ENCODE measurements around the gene CRADD.
A peak's percentile ranks its signal among the peaks of the same experiment; 100 is the strongest.

Gene CRADD

DNA sequence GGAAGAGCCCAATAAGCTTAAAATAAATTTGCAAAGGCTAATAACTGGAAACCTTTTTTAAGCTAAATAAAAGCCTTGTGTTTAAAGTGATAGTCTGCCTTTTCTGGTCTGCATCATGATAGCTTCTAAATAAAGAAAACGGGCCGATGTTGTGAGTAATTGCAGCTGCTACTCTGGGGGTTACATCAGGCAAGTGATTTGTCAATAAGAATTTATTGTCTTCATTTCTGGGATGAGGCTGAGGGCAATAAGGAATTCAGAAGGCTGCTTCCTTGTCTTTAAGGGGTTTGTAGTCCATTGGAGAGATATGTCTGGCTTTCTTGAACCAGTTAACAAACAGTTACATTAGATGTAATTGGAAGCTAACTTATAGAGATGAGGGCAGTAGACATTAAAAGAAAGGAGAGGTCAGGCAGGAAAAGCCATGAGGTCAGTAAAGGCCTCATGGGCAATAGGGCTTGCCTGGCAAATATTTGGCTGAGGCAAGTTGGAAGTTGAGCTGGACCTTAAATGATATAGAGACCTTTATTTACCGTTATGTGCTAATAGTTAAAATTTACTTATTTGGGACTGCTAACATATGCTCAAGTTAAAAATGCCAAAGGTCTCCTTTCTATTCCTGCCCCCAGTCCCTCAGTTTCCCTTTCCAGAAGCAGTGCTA is 85.0 kb downstream of the CRADD start:
- no peak overlapping the region for H3K9ac ChIP-seq (ENCODE audit: low read length in 5 of 5)
- H3K27me3 ChIP-seq (ENCODE audit: control insufficient read depth in 5 of 5, insufficient read depth in 4 of 5, low read length in 5 of 5) = no peaks in the 10 kb centered on the region
- H3K4me3 ChIP-seq (ENCODE audit: low read depth in 1 of 5, low read length in 5 of 5) = no peak overlapping the region
- no peaks in the 10 kb centered on the region for H3K36me3 ChIP-seq (ENCODE audit: control insufficient read depth in 5 of 5, insufficient read depth in 5 of 5, low read length in 5 of 5)
- H3K4me1 ChIP-seq (ENCODE audit: control insufficient read depth in 5 of 5, insufficient read depth in 5 of 5, low read length in 5 of 5) = peaks cover 0 to 20% (median 11%) of the 10 kb centered on the region in 5 donors
- H3K9me3 ChIP-seq (ENCODE audit: control insufficient read depth in 5 of 5, low read length in 5 of 5) = no peaks in the 10 kb centered on the region
- no peak overlapping the region for H3K27ac ChIP-seq (ENCODE audit: low read depth, low read length)

DNA sequence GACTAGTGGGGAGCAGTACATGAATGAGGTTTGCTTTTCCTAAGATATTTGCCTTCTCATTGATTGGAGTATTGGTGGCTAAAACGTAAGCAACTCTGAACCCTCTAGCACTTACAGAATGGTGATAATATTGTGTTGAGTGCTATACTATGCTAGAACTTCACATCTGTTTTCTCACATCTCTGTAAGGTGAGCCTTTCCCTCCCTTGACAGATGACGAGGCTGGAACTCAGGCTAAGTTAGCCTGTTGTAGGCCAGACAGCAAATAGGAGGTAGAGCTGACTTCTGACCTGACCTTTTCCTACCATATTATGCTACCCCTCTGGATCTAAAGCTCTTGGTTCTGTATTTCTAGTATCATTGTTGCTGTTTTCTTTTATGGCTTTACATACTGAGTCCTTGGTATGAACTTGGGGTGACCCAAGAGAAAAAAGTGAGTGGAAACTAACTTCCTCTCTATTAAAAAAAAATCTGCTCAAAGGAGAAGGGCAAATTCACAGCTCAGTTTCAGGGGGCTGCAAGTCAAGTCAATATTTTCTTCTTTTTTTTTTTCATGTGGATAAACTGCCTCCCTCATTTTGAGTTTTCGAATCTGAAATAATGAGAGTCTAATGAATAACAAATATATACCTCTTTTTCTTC is 85.9 kb downstream of the CRADD start:
- no peak overlapping the region for H3K9ac ChIP-seq (ENCODE audit: low read length in 5 of 5)
- H3K4me1 ChIP-seq (ENCODE audit: control insufficient read depth in 5 of 5, insufficient read depth in 5 of 5, low read length in 5 of 5) = peaks cover 0 to 27% (median 20%) of the 10 kb centered on the region in 5 donors
- H3K4me3 ChIP-seq (ENCODE audit: low read depth in 1 of 5, low read length in 5 of 5) = no peak overlapping the region
- H3K36me3 ChIP-seq (ENCODE audit: control insufficient read depth in 5 of 5, insufficient read depth in 5 of 5, low read length in 5 of 5) = no peaks in the 10 kb centered on the region
- no peak overlapping the region for H3K27ac ChIP-seq (ENCODE audit: low read depth, low read length)
- H3K9me3 ChIP-seq (ENCODE audit: control insufficient read depth in 5 of 5, low read length in 5 of 5) = no peaks in the 10 kb centered on the region
- H3K27me3 ChIP-seq (ENCODE audit: control insufficient read depth in 5 of 5, insufficient read depth in 4 of 5, low read length in 5 of 5) = no peaks in the 10 kb centered on the region

DNA sequence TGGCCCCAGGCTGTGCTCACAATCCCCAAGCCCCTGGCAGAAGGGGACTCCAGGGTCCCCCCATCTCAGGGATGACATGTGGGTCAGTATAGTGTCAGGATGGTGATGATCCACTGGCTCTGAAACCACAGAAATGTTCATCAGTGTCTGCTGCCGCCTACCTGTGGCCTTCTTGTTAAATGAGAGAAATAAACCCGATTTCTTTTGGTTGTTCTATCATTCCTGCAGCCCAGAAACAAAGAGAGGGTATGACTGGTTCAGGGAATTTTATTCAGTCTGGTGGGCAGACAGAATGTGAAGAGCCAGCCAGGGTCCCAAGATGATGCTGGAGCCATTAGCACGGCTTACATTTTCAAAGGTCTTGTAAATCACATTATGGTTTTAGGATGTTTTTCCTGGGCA is 86.6 kb downstream of the CRADD start:
- Histone ChIP-seq H3K4me3 (ENCODE audit: low read depth in 1 of 5, low read length in 5 of 5) (no peak overlapping the region), H3K36me3 (ENCODE audit: control insufficient read depth in 5 of 5, insufficient read depth in 5 of 5, low read length in 5 of 5) (no peaks in the 10 kb centered on the region), H3K9me3 (ENCODE audit: control insufficient read depth in 5 of 5, low read length in 5 of 5) (no peaks in the 10 kb centered on the region), H3K4me1 (ENCODE audit: control insufficient read depth in 5 of 5, insufficient read depth in 5 of 5, low read length in 5 of 5) (peaks cover 0 to 28% (median 19%) of the 10 kb centered on the region in 5 donors), H3K27ac (ENCODE audit: low read depth, low read length) (no peak overlapping the region), H3K27me3 (ENCODE audit: control insufficient read depth in 5 of 5, insufficient read depth in 4 of 5, low read length in 5 of 5) (no peaks in the 10 kb centered on the region), H3K9ac (ENCODE audit: low read length in 5 of 5) (no peak overlapping the region)

DNA sequence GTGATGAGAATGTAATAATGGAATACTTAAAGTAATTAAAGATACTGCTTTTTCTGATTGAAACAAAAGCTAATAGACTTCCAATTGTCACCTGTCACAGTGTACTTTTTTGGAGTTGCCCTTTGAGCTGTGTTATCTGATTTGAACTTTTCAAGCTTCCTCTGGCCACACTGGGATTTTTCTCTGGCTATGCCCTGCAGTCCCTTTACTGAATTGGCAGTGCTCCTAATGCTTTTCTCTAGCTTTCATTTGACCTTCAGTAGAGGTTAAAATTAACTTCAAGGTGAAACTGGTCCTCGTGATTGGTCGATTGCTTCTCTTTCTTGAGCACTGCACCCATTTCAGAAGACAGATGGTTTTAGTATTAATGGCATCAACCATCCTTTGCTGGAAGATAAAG is 89.2 kb downstream of the CRADD start:
- Histone ChIP-seq H3K9ac (ENCODE audit: low read length in 5 of 5) (peak overlapping the region in 1 of 5 donors; percentile 1), H3K27ac (ENCODE audit: low read depth, low read length) (no peak overlapping the region), H3K4me3 (ENCODE audit: low read depth in 1 of 5, low read length in 5 of 5) (no peak overlapping the region), H3K27me3 (ENCODE audit: control insufficient read depth in 5 of 5, insufficient read depth in 4 of 5, low read length in 5 of 5) (no peaks in the 10 kb centered on the region), H3K4me1 (ENCODE audit: control insufficient read depth in 5 of 5, insufficient read depth in 5 of 5, low read length in 5 of 5) (peaks cover 0 to 24% (median 14%) of the 10 kb centered on the region in 5 donors), H3K36me3 (ENCODE audit: control insufficient read depth in 5 of 5, insufficient read depth in 5 of 5, low read length in 5 of 5) (no peaks in the 10 kb centered on the region), H3K9me3 (ENCODE audit: control insufficient read depth in 5 of 5, low read length in 5 of 5) (no peaks in the 10 kb centered on the region)

DNA sequence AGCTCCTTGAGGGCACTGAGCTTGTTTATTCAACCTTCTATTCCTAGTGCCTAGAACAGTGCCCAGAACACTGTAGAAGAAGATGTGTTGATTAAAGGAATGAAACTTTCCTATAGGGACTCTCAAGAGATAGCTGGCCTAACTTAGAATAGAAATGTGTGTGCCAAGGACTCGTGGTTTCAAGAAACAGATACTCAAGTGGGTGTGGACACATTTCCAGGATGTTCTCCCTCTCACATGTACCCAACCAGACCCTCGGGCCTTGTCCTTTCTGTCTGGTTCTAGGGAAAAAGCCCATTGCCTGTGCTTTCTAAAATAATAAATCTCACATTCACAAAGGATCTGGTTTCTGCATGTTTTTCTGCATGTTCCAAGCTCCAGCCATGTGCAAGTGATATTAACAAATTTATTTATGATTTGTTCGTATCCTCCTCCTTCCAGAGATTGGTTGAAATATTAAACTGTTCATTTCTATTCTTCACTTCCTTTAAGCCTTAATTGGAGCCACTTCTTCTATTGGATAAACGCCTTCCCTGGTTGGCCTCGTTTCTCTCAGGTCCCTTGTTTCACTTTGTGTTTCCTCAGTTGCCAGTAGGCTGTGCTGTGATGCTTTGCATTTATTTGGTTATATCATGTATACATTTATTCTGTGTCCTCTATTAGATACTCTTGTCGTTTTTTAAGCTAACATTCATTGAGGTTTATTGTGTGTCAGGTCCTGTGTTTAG is 89.8 kb downstream of the CRADD start:
- Histone ChIP-seq H3K27ac (ENCODE audit: low read depth, low read length) (peak overlapping the region; percentile 34), H3K9ac (ENCODE audit: low read length in 5 of 5) (peak overlapping the region in 1 of 5 donors; percentile 1), H3K27me3 (ENCODE audit: control insufficient read depth in 5 of 5, insufficient read depth in 4 of 5, low read length in 5 of 5) (no peaks in the 10 kb centered on the region), H3K9me3 (ENCODE audit: control insufficient read depth in 5 of 5, low read length in 5 of 5) (no peaks in the 10 kb centered on the region), H3K4me3 (ENCODE audit: low read depth in 1 of 5, low read length in 5 of 5) (no peak overlapping the region), H3K4me1 (ENCODE audit: control insufficient read depth in 5 of 5, insufficient read depth in 5 of 5, low read length in 5 of 5) (peaks cover 0 to 19% (median 14%) of the 10 kb centered on the region in 5 donors), H3K36me3 (ENCODE audit: control insufficient read depth in 5 of 5, insufficient read depth in 5 of 5, low read length in 5 of 5) (no peaks in the 10 kb centered on the region)

DNA sequence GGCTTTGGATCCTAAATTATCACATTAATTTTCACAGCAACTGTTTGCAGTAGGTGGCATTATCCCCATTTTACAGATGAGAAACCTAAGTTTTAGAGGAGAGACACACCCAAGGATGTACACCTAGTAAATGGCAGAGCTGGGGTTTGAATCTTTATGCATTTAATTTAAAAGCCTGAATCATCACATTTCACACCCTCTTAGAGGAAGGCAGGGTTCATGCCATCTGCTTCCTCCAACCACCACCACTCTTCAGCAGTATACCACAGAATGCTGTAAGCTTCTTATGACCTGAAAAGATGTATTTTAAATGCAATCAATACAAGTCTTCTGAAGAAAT is 90.3 kb downstream of the CRADD start:
- Histone ChIP-seq H3K36me3 (ENCODE audit: control insufficient read depth in 5 of 5, insufficient read depth in 5 of 5, low read length in 5 of 5) (no peaks in the 10 kb centered on the region), H3K4me1 (ENCODE audit: control insufficient read depth in 5 of 5, insufficient read depth in 5 of 5, low read length in 5 of 5) (peaks cover 0 to 17% (median 15%) of the 10 kb centered on the region in 5 donors), H3K27me3 (ENCODE audit: control insufficient read depth in 5 of 5, insufficient read depth in 4 of 5, low read length in 5 of 5) (no peaks in the 10 kb centered on the region), H3K9ac (ENCODE audit: low read length in 5 of 5) (no peak overlapping the region), H3K9me3 (ENCODE audit: control insufficient read depth in 5 of 5, low read length in 5 of 5) (no peaks in the 10 kb centered on the region), H3K27ac (ENCODE audit: low read depth, low read length) (peak overlapping the region; percentile 34), H3K4me3 (ENCODE audit: low read depth in 1 of 5, low read length in 5 of 5) (no peak overlapping the region)

DNA sequence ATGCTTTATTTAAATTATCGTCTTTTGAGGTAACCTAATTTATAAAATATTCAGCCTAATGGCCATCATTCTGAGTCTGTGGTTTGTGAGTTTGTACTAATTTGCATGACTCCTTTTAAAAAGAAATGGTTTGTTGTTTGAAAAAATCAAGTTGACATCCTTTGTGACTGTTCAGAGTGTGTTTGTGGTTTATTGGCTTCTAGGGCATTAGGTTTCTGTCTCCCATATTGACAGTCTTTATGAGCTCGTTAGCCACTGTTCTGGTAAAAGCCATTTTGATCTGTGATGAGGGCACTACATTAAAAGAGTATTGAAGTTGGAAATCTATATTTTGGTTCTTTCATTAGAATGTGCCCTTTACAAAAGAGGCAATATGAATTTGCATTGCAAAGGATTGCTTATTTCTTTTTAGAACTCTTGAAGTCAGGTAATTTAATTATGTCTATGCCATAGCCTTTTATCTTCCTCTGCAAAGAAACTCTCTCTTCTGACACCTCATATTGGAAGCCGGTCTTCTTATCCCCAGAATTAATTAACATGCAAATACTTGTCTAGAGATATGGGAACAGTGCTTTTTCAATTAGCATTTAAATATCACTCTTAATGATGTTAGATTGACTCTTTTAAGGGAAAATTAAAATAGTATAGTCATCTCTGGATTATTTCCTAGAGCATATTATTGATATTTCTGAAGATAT is 95.0 kb downstream of the CRADD start:
- Histone ChIP-seq H3K36me3 (ENCODE audit: control insufficient read depth in 5 of 5, insufficient read depth in 5 of 5, low read length in 5 of 5) (no peaks in the 10 kb centered on the region), H3K9me3 (ENCODE audit: control insufficient read depth in 5 of 5, low read length in 5 of 5) (no peaks in the 10 kb centered on the region), H3K27me3 (ENCODE audit: control insufficient read depth in 5 of 5, insufficient read depth in 4 of 5, low read length in 5 of 5) (no peaks in the 10 kb centered on the region), H3K9ac (ENCODE audit: low read length in 5 of 5) (no peak overlapping the region), H3K4me1 (ENCODE audit: control insufficient read depth in 5 of 5, insufficient read depth in 5 of 5, low read length in 5 of 5) (peaks cover 0 to 22% (median 20%) of the 10 kb centered on the region in 5 donors), H3K4me3 (ENCODE audit: low read depth in 1 of 5, low read length in 5 of 5) (no peak overlapping the region), H3K27ac (ENCODE audit: low read depth, low read length) (no peak overlapping the region)

DNA sequence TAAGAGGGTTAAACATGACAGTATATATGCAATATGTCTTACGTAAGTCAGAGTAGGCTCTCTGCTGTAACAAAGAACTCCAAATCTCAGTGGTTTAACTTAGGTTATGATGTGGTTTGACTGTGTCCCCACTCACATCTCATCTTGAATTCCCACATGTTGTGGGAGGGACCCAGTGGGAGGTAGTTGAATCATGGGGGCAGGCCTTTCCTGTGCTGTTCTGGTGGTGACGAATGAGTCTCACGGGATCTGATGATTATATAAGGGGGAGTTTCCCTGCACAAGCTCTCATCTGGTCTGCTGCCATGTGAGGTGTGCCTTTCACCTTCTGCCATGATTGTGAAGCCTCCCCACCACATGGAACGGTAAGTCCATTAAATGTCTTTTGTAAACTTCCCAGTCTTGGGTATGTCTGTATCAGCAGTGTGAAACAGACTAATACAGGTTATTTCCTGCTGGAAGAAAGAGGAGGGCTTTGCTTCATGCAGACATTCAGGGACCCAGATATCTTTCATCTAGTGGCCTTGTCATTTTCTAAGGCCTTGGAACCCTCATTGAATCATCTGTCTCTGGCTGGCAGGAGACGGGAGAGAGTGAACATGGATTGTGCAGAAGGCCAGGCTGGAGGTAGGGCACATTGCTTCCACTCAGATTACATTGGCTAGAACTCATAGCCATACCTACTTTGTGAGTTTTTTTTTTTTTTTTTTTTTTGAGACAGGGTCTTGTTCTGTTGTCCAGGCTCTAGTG is 96.1 kb downstream of the CRADD start:
- H3K9ac ChIP-seq (ENCODE audit: low read length in 5 of 5) = no peak overlapping the region
- no peak overlapping the region for H3K4me3 ChIP-seq (ENCODE audit: low read depth in 1 of 5, low read length in 5 of 5)
- H3K4me1 ChIP-seq (ENCODE audit: control insufficient read depth in 5 of 5, insufficient read depth in 5 of 5, low read length in 5 of 5) = peaks cover 4 to 23% (median 20%) of the 10 kb centered on the region in 5 donors
- no peak overlapping the region for H3K27ac ChIP-seq (ENCODE audit: low read depth, low read length)
- no peaks in the 10 kb centered on the region for H3K27me3 ChIP-seq (ENCODE audit: control insufficient read depth in 5 of 5, insufficient read depth in 4 of 5, low read length in 5 of 5)
- H3K9me3 ChIP-seq (ENCODE audit: control insufficient read depth in 5 of 5, low read length in 5 of 5) = no peaks in the 10 kb centered on the region
- H3K36me3 ChIP-seq (ENCODE audit: control insufficient read depth in 5 of 5, insufficient read depth in 5 of 5, low read length in 5 of 5) = no peaks in the 10 kb centered on the region

DNA sequence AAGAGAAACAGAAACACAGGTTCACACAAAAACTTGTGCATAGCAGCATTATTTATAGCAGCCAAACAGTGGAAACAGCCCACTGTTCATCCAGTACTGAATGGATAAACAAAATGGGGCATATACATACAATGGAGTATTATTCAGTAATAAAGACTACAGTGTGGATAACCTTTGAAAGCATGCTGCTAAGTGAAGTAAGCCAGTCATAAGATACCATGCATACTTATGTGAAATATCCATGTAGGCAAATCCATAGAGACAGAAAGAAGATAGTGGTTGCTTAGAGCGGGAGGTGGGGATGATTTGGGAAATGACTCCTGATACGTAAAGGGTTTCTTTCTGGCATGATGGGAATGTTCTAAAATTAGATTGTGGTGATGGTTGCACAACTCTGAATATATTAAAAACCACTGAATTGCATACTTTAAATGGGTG is 99.4 kb downstream of the CRADD start:
- no peaks in the 10 kb centered on the region for H3K36me3 ChIP-seq (ENCODE audit: control insufficient read depth in 5 of 5, insufficient read depth in 5 of 5, low read length in 5 of 5)
- peaks cover 6 to 31% (median 27%) of the 10 kb centered on the region in 5 donors for H3K4me1 ChIP-seq (ENCODE audit: control insufficient read depth in 5 of 5, insufficient read depth in 5 of 5, low read length in 5 of 5)
- no peak overlapping the region for H3K27ac ChIP-seq (ENCODE audit: low read depth, low read length)
- H3K9ac ChIP-seq (ENCODE audit: low read length in 5 of 5) = no peak overlapping the region
- no peak overlapping the region for H3K4me3 ChIP-seq (ENCODE audit: low read depth in 1 of 5, low read length in 5 of 5)
- H3K9me3 ChIP-seq (ENCODE audit: control insufficient read depth in 5 of 5, low read length in 5 of 5) = no peaks in the 10 kb centered on the region
- no peaks in the 10 kb centered on the region for H3K27me3 ChIP-seq (ENCODE audit: control insufficient read depth in 5 of 5, insufficient read depth in 4 of 5, low read length in 5 of 5)
